GM12892 (cell line): Measurements from ENCODE around the gene FOSB.
A peak's percentile ranks its signal among the peaks of the same experiment; 100 is the strongest.

Source experiments
- DNase-seq: peaks from one replicate; pipeline ENCODE4 v3.0.0; 2011; ENCODE audit not compliant: insufficient read length
- FAIRE-seq: peaks from 2 replicates; lab custom pipeline; 2011; peaks lifted over from hg19 to GRCh38; lab: Jason Lieb, UNC
- POLR2A ChIP-seq: IDR thresholded peaks from 2 replicates; pipeline ENCODE4 v1.6.1; 2011; ENCODE audit warnings: low read depth, low read length, control low read depth
- POLR2AphosphoS5 ChIP-seq: IDR thresholded peaks from 2 replicates; pipeline ENCODE4 v1.6.1; 2011; ENCODE audit warnings: low read depth, low read length, control low read depth
- TAF1 ChIP-seq: IDR thresholded peaks from 2 replicates; pipeline ENCODE4 v1.6.1; 2011; ENCODE audit warnings: low read depth, mild to moderate bottlenecking, control low read depth, low read length, borderline replicate concordance

Gene FOSB

DNA sequence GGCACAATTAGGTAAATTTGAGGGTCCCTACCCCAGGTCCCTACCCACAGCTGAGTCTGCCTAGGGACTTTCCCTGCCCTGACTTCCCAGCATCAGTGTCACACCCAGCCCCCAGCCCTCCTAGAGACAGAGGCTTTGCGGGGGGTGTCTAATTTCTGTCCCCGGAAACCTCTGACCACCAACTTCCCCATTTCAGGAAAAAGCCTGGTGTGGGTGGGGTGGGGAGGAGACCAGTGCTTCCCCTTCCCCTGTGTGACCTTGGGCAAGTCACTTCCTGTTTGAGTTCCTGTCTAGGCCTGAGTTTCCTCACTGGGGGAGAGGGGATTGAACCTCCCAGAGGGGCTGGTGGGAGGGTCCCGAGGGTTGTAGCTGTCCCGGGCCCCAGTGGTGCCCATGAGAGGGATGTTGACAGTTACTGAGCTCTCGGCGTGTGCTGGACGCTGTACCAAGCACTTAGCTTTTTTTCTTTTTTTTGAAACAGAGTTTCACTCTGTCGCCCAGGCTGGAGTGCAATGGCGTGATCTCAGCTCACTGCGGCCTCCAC lies 47.4 kb downstream of the FOSB start:
- 0 out of 2 replicates have a peak, but pooled peaks have one; percentile 34 for TF ChIP-seq POLR2A
- TF ChIP-seq TAF1, result no peak
- FAIRE-seq (peak; percentile 67), DNase-seq (no peak)

DNA sequence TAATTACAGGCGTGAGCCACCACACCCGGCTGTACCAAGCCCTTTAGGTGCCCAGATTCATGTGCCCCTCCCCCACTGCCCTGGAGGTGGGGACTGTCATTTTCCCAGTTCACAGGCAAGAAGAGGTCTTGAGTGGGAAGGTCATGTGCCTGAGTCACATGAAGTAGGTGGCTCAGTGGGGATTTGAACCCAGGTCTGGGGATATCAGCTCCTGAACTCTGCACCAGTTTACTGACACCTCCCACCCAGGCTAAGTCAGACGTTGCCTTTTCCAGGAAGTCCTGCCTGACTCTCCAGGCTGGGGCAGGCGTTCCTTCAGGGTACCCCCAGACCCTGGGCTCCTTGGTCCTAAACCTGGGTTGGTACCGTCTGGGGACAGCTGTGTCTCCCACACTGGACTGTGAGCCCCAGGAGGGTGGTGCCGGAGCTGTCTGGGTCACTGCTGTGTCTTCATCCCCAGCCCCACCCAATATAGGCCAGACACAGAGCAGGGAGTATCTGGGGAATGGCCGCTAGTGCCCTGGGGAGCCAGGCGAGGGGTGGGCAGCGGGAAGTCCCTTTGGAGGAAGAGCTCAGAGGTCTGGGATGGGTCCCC lies 48.1 kb downstream of the FOSB start:
- 0 out of 2 replicates have a peak, but pooled peaks have one; percentile 12 for TF ChIP-seq POLR2A
- TF ChIP-seq TAF1, result no peak
- FAIRE-seq (no peak), DNase-seq (no peak)

DNA sequence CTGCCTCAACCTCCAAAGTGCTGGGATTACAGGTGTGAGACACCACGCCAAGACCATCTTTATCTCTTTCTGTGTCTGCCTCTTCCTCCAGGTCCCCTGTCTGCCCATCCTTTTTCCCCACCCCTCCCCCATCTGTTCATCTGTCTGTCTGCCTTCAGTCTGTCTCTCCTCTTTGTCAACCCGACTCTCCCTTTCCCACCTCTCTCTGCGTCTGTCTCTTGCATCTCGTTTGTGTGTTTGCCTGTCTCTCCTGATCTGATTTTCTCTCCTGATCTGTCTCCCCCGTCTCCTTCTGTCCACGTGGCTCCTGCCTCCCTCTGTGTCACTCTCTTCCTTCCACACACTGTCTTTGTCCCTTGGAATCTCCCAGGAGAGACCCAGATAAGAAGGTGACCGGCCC lies 49.4 kb downstream of the FOSB start:
- DNase-seq (no peak), FAIRE-seq (no peak)
- no peak for TF ChIP-seq POLR2AphosphoS5
- TF ChIP-seq POLR2A, result no peak
- no peak for TF ChIP-seq TAF1

DNA sequence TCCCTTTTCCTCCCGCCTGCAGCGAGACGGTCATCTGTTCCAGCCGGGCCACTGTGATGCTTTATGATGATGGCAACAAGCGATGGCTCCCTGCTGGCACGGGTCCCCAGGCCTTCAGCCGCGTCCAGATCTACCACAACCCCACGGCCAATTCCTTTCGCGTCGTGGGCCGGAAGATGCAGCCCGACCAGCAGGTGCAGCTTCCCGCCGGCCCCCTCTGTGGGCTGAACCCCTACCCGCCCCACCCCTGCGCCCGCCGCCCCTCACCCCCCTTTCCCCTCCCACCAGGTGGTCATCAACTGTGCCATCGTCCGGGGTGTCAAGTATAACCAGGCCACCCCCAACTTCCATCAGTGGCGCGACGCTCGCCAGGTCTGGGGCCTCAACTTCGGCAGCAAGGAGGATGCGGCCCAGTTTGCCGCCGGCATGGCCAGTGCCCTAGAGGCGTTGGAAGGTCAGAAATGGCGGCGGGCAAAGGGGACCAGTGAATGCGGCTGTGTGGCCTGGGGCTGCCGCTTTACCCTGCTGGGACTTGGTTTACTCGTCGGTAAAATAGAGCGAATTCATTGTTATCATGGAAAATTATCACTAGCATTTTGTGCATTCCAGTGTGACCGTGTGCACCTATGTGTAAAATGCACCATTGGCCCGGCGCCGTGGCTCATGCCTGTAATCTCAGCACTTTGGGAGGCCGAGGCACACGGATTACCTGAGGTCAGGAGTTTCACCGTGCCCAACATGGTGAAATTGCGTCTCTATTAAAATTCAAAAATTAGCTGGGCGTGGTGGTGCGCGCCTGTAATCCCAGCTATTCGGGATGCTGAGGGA lies 50.1 kb downstream of the FOSB start:
- TF ChIP-seq POLR2A (no peak), TAF1 (no peak), POLR2AphosphoS5 (no peak)
- no peak for DNase-seq
- no peak for FAIRE-seq

DNA sequence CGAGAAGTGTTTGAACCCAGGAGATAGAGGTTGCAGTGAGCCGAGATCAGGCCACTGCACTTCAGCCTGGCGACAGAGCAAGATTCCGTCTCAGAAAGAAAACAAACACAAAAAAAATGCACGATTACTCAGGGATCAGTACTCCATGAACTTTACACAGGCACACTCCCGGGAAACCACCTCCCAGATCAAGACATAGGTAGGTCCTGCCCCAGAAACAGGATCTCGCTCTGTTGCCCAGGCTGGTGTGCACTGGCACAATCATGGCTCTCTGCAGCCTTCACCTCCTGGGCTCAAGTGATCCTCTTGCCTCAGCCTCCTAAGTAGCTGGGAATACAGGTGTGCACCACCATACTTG lies 50.7 kb downstream of the FOSB start:
- DNase-seq (no peak), FAIRE-seq (no peak)
- TF ChIP-seq POLR2A, result no peak
- TF ChIP-seq TAF1, result no peak
- no peak for TF ChIP-seq POLR2AphosphoS5

DNA sequence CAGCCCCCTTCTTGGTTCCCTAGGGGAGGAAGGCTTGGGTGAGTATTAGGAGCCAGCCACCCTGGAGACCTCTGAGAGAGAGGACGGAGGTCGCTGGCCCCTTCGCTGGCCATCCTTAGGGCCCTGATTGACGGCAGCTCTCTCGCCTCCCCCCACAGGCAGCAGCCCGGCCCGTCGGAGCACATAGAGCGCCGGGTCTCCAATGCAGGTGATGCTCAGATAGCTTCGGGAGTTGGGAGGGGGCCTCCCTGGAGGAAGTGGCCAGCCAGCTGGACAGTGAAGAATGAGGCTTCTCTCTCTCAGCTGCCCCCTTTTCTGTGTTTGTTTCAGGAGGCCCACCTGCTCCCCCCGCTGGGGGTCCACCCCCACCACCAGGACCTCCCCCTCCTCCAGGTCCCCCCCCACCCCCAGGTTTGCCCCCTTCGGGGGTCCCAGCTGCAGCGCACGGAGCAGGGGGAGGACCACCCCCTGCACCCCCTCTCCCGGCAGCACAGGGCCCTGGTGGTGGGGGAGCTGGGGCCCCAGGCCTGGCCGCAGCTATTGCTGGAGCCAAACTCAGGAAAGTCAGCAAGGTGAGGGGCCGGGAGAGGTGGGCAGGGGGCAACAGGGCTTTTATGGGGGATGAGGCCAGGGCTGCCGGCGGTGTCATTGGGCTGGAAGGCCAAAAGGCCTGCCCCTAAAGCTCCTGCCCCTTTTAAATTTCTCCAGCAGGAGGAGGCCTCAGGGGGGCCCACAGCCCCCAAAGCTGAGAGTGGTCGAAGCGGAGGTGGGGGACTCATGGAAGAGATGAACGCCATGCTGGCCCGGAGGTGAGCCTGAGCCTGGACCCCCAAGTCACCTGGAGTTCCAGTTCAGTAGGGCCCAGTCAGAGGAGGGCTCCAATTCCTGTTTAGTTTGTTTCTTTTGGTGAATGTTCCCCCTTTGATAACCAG lies 54.5 kb downstream of the FOSB start:
- FAIRE-seq, result no peak
- TF ChIP-seq POLR2A (no peak), POLR2AphosphoS5 (0 out of 2 replicates have a peak, but pooled peaks have one; percentile 32)
- DNase-seq, result no peak

DNA sequence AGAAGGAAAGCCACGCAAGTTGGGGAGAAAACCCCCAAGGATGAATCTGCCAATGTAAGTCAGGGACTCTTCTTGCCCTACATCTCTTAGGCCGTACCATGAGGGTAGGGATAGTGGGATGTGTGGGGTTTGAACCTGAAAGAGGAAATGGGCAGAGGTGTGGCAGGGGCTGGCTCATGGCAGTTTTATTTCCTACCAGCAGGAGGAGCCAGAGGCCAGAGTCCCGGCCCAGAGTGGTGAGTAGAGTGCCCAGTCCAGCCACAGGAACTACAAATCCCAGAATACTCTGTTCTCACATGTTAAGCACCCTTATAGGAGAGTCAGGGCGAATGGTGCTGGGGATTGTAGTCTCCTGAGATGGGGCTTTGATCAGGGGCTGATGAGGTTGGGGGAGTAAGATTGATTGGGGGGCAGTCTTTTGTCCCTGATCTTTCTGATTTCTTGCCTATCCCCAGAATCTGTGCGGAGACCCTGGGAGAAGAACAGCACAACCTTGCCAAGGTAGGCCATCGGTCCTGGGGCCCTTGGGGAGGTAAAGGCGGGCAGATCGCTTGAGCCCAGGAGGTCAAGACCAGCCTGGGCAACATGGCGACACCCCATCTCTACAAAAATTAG lies 56.0 kb downstream of the FOSB start:
- peak; percentile 88 for FAIRE-seq
- peak; percentile 80 for DNase-seq
- TF ChIP-seq TAF1 (no peak), POLR2AphosphoS5 (peak; percentile 58; the same call in 1 of the 2 replicates), POLR2A (0 out of 2 replicates have a peak, but pooled peaks have one; percentile 21)

DNA sequence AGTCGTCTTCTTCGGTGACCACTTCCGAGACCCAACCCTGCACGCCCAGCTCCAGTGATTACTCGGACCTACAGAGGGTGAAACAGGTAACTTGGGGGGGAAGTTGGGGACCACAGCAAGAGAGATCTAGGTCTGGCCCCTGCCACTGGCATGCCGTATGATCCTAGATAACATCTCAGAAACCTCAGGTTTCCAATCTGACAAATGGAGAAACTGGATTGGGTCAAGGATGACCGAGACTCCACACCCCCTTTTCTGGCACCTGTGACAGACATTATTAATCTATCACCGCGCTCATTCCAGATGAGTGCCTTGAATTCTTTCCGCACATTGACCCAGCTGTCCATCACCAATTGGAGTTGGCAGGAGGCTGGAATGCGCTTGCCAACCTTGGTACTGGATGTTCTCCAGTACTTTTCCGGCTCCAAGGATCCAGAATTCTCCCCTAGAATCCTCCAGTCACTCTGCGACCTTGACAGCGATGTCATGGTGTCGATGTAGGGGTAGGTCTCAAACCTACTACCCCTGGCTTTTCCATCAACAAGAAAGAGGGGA lies 56.9 kb downstream of the FOSB start:
- no peak for DNase-seq
- no peak for FAIRE-seq
- TF ChIP-seq TAF1 (no peak), POLR2AphosphoS5 (no peak), POLR2A (no peak)
